ENCODE measurements around the gene METTL16. TPM values are rescaled to one million over a fixed set of nuclear protein-coding genes. Genes with fewer than 3 reads are reported as not detected.

Gene METTL16, protein sequence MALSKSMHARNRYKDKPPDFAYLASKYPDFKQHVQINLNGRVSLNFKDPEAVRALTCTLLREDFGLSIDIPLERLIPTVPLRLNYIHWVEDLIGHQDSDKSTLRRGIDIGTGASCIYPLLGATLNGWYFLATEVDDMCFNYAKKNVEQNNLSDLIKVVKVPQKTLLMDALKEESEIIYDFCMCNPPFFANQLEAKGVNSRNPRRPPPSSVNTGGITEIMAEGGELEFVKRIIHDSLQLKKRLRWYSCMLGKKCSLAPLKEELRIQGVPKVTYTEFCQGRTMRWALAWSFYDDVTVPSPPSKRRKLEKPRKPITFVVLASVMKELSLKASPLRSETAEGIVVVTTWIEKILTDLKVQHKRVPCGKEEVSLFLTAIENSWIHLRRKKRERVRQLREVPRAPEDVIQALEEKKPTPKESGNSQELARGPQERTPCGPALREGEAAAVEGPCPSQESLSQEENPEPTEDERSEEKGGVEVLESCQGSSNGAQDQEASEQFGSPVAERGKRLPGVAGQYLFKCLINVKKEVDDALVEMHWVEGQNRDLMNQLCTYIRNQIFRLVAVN
- 17.4 and 23.9 TPM in 2 replicates for total RNA-seq
- 19.3 and 22.2 TPM in 2 replicates for polyA plus RNA-seq

DNA sequence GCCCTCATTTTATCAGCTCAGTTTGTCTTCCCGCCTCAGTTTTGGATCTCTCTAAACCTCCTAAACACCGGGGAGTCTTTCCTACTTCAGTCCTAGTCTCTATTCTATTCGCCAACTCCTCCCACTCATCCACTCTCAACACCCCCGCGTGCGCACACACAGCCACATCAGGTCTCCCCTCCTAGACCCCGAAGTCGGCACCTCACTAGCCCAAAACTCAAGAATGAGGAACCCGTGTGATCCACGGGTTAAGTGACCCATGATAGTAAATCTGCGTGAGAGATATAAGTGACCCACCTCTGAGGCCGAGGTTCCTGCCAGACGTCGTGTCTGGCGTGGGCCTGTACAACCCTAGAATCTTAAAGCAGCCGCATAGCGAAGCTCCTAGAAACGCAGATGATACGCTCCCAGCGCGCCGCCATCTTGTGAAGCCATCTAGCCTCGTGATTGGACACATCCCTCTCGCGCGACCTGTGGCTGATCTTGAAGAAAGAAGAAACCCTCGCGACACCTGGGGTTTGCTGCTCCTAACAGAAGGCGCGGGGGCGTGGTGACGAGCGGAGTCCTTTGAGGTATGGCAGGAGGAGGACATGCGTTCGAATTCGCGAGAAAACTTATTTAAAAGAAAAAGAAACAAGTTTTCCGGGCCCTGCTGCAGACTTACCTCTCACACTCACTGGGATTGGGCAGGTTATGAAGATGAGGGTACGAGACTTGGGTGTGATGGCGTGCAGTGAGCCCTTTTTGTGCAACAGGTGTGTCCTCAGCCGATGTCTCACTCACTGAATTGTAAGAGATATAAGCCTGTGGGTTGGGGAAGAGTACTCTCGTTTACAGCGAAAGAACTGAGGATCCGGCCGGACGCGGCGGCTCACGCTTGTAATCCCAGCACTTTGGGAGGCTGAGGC is at the start of gene METTL16:
Gene METTL16 (minus strand): TSS at position 427 of the 908 bp plus-strand sequence. CDS start 9,557 bp downstream, outside the sequence.
- no peaks in the 10 kb centered on the region for H3K27me3 ChIP-seq
- TF ChIP-seq, protein P1, sequence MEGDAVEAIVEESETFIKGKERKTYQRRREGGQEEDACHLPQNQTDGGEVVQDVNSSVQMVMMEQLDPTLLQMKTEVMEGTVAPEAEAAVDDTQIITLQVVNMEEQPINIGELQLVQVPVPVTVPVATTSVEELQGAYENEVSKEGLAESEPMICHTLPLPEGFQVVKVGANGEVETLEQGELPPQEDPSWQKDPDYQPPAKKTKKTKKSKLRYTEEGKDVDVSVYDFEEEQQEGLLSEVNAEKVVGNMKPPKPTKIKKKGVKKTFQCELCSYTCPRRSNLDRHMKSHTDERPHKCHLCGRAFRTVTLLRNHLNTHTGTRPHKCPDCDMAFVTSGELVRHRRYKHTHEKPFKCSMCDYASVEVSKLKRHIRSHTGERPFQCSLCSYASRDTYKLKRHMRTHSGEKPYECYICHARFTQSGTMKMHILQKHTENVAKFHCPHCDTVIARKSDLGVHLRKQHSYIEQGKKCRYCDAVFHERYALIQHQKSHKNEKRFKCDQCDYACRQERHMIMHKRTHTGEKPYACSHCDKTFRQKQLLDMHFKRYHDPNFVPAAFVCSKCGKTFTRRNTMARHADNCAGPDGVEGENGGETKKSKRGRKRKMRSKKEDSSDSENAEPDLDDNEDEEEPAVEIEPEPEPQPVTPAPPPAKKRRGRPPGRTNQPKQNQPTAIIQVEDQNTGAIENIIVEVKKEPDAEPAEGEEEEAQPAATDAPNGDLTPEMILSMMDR (IDR thresholded peaks at IDR 0.05; ENCODE audit: low read depth, low read length), result no peak
- no peaks in the 10 kb centered on the region for H3K36me3 ChIP-seq
- H3K27ac ChIP-seq, result peak within 1 kb of the TSS; percentile 96
- peaks cover 6% of the 10 kb centered on the region for H3K4me1 ChIP-seq (ENCODE audit: low read depth)
- peak within 1 kb of the TSS; percentile 55 for H3K4me3 ChIP-seq
- H3K9me3 ChIP-seq (ENCODE audit: low read depth), result no peaks in the 10 kb centered on the region
- peak; percentile 99 to 100 for DNase-seq (ENCODE audit: low read depth in 1 of 2, low spot score in 1 of 2)

DNA sequence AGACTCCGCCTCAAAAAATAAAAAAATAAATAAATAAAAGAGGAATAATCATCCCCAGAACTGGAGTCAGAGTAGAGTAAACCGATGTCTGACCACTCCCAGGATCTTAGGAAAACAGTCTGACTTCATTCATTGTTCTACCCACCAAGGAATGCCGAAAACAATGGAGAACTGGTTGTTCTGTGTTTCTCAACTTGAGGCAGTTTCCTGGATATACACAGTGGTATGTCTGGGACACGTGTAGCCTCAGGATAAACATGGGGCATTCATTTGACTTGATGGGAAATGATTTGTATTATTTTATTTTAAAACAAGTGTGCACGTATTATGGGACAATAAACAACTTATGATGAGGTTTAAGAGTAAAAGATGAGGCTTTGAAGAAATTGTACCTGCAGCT is 49.0 kb upstream of the METTL16 start:
- Histone ChIP-seq H3K4me1 (ENCODE audit: low read depth) (no peaks in the 10 kb centered on the region), H3K4me3 (no peak overlapping the region), H3K27me3 (no peaks in the 10 kb centered on the region), H3K27ac (no peak overlapping the region), H3K9me3 (ENCODE audit: low read depth) (no peaks in the 10 kb centered on the region), H3K36me3 (no peaks in the 10 kb centered on the region)
- TF ChIP-seq, protein P1 (IDR thresholded peaks at IDR 0.05; ENCODE audit: low read depth, low read length), result no peak
- no peak for DNase-seq (ENCODE audit: low read depth in 1 of 2, low spot score in 1 of 2)

DNA sequence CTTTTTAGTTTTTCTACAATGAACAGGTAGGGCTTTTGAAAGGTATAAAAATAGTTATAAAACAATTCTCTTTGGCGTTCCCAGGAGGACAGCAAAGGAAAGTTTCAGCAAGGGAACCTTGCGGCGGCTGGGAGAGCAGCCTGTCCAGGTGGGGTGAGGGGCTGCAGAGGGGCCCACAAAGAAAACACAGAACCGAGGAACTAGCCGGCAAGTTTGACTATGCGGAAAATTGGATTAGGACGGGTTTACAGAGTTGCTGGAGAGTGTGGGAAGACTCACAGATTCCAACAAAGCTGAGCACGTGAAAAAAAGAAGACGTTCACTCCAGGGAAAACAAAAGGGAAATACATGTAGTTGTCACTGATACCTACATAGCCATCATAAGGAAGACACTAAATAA is 40.2 kb upstream of the METTL16 start:
- TF ChIP-seq, protein P1 (IDR thresholded peaks at IDR 0.05; ENCODE audit: low read depth, low read length), result no peak
- Histone ChIP-seq H3K4me1 (ENCODE audit: low read depth) (peaks cover 6% of the 10 kb centered on the region), H3K36me3 (no peaks in the 10 kb centered on the region), H3K9me3 (ENCODE audit: low read depth) (no peaks in the 10 kb centered on the region), H3K27me3 (no peaks in the 10 kb centered on the region), H3K27ac (peak overlapping the region; percentile 6), H3K4me3 (no peak overlapping the region)
- no peak for DNase-seq (ENCODE audit: low read depth in 1 of 2, low spot score in 1 of 2)

DNA sequence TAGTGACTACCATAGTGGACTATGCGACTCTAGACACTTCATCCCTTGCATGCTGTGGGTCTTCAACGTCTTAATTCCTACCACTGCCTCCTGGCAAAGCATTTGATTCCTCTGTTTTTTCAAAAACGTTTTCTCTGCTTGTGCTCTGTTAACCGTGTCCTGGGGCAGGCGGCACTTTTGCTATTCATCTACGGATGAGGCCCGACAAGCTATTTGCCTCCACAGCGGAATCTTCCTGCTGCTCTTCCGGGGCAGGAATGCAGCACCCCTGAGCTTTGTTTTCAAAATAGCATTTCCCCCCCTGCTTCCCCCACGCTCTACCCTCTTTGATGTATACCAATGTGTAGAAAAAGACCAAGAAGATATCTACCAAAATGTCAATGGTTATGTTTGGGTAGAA is 39.8 kb upstream of the METTL16 start:
- Histone ChIP-seq H3K27ac (peak overlapping the region; percentile 6), H3K9me3 (ENCODE audit: low read depth) (no peaks in the 10 kb centered on the region), H3K4me3 (no peak overlapping the region), H3K4me1 (ENCODE audit: low read depth) (peaks cover 6% of the 10 kb centered on the region), H3K27me3 (no peaks in the 10 kb centered on the region), H3K36me3 (no peaks in the 10 kb centered on the region)
- DNase-seq (ENCODE audit: low read depth in 1 of 2, low spot score in 1 of 2), result peak in 1 of 2 donors; percentile 15
- TF ChIP-seq, protein P1 (IDR thresholded peaks at IDR 0.05; ENCODE audit: low read depth, low read length), result no peak
